DND-41 (cell line): ENCODE results near the gene LAMB4.

Source experiments
- CTCF ChIP-seq: IDR thresholded peaks from 2 replicates; pipeline ENCODE4 v1.5.1; 2012; ENCODE audit warnings: borderline replicate concordance, low read length, moderate library complexity, mild to moderate bottlenecking; ENCODE audit not compliant: poor library complexity, severe bottlenecking; ENCODE audit errors: extremely low read depth
- EZH2 ChIP-seq: IDR thresholded peaks from 3 replicates; pipeline ENCODE4 v1.6.1; 2012; ENCODE audit warnings: borderline replicate concordance, low read depth, mild to moderate bottlenecking, moderate library complexity, low read length, inconsistent platforms; ENCODE audit not compliant: severe bottlenecking

GRCh38 chr7:108051454-108051853, 78.7 kb downstream of the LAMB4 start:
- TF ChIP-seq EZH2 (no peak), CTCF (no peak)
